ENCODE results near the gene CEACAM21.

The CEACAM21 gene

DNA sequence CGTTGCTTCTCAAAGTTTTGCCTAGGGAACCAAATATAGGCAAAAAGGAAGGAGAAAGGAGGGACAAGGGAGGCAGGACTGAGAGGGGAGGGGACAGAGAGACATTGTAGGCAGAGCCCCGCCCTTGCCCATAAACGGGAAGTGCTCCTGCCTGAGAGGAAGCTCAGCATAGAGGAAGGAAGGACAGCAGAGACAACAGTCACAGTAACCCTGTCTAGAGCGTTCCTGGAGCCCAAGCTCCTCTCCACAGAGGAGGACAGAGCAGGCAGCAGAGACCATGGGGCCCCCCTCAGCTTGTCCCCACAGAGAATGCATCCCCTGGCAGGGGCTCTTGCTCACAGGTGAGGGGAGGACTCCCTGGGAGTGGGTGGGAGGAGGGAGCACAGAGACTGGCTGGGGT lies at the start of gene CEACAM21:
TSS of gene CEACAM21 (plus strand) at position 169 of the 400 bp plus-strand sequence. CDS start at position 278, 109 bp downstream.
- no peak for DNase-seq (ENCODE audit: low read depth, low spot score)

DNA sequence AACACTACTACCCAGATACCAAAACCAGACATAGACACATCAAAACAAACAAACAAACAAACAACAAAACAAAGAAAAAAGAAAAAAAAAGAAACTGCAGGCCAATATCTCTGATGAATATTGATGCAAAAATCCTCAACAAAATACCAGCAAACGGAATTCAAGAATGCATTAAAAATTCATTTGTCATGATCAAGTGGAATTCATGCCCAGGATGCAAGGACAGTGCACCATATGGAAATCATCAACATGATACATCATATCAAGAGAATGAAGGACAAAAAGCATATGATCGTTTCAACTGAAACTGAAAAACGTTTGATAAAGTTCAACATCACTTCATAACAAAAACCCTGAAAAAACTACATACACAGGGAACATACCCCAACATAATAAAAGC lies 48.9 kb upstream of the CEACAM21 start:
- no peak for DNase-seq (ENCODE audit: low read depth, low spot score)

DNA sequence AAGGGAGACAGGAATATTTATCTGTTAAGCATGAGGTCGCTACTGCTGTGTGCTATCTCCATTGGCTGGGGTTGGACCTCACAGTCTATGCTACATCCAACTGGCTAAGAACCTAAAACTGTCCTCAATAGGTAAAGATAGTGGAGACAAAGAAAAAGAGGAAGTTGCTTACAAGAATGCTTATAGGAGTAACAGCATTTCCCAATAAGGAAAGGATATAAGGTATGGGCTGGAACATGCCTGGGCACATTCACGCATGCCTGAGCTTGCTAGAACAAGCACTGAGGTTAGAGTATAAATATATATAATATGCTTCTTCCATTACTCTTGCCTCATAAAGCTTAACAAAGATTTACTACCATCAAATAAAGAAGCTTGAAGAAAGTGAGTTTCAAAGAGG lies 47.9 kb upstream of the CEACAM21 start:
- DNase-seq (ENCODE audit: low read depth, low spot score) = no peak

DNA sequence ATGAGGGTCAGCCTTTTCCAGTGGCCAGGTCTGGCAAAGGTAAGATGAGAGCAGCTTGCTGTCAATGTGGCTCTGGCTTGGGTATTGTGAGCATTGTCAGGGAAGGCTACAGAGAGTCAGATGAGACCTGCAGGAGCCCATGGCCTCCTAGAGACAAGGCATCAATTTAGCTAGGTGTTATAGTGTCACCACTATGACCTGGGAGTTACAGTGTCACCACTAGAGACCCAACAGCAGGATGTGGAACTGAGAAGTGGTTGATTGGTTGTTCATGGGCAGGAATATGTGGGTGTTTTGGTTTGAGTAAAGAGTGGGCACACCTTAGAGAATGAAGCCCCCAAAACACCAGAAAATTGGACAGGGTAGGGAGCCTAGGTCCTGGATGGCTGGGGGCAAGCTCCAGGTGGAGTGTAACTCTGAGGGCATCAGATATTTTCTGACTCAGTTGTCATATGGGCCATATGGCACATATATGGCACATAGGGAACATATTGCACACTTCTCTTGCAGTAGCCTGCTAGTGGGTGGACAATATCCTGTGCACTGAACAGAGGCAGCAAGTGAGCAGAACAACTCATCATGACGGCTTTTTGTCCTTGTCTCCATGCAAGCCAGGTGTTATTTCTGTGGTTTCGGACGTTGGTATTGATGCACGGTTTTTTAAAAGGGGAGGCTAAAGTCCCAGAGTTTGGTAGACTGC lies 46.3 kb upstream of the CEACAM21 start:
- no peak for DNase-seq (ENCODE audit: low read depth, low spot score)

DNA sequence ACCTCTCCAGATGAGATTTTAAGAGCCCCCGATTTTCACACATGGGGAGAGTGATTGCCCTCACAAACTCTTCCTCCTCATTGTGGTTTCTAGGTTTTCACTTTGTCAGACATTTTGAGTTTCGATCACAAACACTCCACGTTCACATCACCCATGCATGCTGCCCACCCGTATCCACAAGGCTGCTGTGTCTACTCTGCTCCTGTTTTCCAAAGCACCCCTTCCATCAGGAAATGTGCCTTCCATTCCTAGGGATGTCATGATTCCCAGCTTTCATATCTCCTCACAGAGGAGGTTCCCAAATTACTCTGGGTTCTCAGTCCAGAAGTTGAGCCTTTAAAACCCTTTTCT lies 45.8 kb upstream of the CEACAM21 start:
- no peak for DNase-seq (ENCODE audit: low read depth, low spot score)

DNA sequence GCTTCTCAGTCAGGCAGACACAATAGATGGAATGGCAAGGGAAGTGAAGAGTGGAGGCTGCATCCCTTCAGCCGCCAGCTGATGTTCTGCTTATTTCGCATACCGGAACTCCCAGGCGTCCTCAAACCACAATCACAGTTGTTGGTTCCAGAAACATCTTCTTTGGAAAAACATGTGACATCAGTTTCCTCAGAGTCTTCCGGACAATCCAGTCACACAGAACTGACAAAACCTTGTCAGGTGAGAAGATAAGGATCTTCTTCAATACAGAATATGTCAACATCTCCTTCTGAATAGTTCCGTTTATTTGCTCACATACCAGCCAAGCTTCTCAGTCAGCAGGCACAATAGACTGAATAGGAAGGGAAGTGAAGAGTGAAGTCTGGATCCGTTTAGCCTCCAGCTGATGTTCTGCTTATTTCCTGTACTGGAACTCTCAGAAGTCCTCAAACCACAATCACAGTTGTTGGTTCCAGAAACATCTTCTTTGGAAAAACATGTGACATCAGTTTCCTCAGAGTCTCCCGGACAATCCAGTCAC lies 45.1 kb upstream of the CEACAM21 start:
- DNase-seq (ENCODE audit: low read depth, low spot score) = no peak

DNA sequence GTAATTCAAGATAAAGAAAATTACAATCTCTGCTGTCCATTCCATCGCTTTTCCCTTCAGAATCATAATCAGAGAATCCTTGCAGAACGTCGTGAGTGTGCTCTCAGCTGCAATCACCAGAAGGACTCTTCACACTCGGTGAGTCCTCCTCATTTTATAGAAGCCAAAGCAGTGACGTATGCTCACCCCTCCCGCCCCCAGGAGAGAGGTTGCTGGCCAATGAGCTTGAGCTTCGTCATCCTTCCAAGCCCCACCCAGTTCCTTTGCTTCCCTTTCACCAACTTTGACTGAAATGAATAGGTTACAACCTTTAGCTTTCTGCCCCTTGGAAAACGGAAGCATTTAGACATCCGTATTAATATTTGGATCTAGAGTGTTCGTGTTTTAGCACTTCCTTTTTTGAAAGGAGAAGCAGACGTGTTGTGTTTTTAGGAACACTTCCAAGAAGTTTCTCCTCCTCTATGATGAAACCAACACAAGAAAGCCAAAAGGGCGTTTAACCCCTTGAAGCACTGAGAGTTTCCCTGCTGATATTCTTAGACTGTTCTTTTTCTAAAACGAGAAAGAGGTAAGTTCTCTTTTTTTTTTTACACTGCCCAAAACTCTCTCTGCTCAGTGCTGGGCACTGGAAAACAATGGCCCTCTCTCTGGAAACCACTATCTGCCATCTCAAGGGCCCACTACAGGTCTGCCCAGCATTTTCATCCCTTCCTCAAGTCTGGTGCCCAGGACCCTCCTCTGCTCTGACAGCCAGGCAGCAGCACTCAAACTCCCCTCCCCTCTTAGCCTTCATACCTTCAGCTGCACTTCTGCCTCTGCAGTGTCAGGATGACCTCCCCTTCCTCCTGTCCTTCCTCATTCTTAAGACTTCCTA lies 44.3 kb upstream of the CEACAM21 start:
- no peak for DNase-seq (ENCODE audit: low read depth, low spot score)

DNA sequence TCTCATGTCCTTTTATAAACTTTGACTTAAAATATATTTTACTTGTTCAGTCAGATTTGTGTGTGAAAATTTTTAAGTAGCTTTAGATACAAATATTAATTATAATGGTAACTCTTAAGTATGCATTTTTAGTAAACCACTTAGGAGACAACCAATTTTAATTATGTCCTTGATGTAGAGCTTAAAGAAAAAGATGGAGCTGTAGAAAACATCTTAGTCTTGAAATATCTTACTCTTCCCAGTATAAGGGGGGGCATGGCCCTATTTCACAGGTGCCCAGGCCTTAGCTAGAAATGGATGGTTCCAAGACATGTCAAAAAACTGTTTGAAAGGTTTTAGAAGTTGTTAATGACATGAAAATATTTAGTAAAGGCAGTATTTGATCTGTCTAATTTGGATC lies 43.4 kb upstream of the CEACAM21 start:
- no peak for DNase-seq (ENCODE audit: low read depth, low spot score)

DNA sequence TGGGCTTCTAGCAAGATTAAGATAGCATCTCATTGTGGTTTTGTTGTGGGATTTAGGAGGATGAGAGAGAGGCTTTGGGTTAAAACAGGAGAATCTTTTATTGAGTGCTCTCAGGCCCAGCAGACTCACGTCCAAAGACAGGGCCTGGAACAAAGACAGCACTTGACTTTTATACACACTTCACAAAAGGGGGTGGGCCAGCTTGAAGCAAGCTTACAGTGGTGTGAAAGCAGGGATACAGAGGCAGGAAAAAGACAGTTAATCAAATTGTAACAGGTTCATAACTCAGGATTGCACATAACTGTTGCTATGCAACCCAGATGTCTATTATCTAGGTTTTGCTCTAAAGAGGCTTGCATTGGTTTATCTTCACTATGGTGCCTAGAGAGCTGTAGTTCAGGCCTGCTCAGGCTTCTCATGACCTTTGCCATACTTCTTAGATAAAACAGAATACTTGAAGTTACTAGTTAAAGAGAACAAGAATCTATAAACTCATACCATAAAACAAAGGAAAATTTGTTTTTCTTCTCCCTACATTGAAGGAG lies 42.2 kb upstream of the CEACAM21 start:
- no peak for DNase-seq (ENCODE audit: low read depth, low spot score)

DNA sequence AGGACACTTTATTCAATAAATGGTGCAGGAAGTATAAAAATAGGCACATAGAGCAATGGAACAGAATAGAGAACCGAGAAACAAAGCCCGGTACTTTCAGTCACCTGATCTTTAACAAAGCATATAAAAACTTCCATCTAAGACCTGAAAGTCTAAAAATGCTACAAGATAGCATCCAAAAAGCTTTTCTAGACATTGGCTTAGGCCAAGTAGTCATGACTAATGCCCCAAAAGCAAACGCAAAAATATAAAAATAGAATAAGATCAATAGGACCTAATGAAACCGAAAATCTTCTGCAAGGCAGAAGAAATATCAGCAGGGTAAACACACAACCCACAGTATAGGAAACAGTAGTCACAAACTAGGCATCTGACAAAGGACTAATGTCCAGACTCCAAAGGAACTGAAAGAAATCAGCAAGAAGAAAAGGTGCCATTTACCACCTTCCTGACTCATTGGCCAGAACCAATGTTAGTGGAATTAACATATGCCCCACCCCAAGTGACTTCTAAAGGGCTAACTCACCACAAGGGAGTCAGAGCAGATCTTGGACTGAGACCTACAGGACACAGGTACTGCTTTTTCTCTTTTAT lies 40.8 kb upstream of the CEACAM21 start:
- DNase-seq (ENCODE audit: low read depth, low spot score) = no peak

DNA sequence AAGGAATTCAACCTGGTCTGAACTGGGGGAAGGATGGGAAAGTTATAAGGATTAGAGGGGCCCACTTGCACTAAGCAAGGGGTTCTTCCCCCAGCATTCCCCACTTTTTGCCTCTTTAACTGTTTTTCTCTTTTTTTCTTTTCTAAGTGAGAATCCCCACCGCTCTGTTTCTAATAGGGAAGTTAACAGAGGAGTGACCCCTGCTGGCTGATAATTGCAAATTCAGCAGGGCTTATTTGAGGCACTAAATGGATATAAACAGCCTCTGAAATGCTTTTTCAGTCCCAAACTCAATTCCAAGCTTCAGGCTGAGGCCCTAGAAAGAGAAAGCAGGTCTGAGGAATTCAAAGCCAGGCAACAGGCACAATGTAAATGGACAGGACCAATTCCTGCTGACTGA lies 38.2 kb upstream of the CEACAM21 start:
- DNase-seq (ENCODE audit: low read depth, low spot score) = no peak

DNA sequence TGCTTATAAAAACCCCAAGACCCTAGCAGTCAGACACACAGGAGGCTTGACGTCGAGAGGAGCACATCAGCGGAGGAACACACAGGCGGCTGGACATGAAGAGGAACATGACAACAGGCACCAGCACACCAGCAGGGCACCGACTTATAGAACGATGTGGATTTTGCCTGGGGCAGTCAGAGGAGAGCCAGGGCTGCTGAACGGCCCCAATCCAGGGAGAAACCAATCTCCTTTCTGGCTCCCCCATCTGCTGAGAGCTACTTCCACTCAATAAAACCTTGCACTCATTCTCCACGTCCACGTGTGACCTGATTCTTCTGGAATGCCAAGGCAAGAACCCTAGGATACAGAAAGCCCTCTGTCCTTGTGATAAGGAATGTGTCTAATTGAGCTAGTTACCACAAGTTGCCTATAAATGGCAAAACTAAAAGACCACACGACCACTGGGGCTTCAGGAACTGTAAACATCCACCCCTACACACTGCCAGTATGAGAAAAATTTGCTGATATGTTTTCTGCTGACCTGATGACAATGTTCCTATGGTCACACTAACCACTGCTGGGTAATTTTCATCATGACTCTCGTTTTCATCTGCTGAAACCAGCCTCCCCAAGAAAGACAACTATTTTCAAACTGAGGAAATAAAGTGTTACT lies 35.8 kb upstream of the CEACAM21 start:
- no peak for DNase-seq (ENCODE audit: low read depth, low spot score)

DNA sequence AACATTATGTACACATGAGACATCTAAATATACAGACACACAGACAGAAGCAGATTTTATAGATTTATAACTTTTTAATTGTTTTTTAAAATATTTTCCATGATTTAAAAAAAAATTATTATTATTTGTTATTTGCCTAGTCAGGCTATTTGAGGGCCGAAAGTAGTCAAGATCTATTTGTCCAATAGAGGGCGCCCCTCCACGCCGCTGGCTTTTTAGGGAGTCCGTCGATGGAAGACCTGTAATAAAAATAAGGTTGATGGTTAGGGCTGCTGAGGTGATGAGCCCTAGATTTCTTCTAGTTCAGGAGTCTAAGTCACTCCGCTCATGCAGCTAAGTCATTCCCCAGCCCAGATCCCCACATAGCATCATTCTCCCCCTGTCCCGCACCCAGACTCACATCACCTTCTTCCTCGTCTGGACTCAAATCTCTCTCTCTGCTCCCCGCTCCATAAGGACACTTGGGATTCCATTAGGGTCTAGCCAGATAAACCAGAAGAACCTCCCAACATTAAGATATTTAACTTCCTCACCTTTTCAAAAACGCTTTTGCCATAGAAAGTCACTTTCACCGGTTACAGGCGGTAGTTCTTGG lies 33.9 kb upstream of the CEACAM21 start:
- no peak for DNase-seq (ENCODE audit: low read depth, low spot score)

DNA sequence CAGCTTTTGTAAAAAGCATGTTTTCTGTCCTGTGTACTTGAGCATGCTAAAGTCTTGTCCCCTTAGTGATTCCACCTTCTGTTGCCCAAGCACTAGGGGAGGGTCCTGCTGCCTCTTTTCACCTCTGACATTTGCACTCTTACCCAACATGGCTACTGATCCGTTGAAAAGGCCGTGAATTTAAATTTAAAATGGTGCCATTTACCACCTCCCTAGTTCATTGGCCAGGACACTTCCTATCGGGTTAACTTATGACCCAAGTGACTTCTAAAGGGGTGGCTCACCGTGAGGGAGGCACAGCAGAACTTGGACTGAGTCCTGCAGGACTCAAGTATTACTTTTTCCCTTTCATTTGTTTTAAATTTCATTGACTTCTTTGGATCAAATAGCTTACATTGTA lies 33.3 kb upstream of the CEACAM21 start:
- DNase-seq (ENCODE audit: low read depth, low spot score) = no peak

DNA sequence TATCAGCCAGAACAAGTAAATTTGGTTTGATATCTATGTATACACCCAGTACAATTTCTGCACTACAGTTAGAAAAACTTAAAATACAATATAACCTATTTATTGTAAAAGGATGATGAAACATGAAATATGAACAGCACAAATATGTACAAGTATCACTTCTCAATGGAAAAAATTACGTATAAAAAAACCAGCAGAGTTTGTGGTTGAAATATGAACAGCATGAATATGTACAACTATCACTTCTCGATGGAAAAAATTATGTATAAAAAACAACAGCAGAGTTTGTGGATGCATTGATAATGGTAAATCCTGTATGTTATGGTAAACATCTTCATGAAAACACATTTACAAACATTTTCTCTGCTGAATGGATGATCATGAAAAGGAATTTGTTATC lies 32.4 kb upstream of the CEACAM21 start:
- no peak for DNase-seq (ENCODE audit: low read depth, low spot score)

DNA sequence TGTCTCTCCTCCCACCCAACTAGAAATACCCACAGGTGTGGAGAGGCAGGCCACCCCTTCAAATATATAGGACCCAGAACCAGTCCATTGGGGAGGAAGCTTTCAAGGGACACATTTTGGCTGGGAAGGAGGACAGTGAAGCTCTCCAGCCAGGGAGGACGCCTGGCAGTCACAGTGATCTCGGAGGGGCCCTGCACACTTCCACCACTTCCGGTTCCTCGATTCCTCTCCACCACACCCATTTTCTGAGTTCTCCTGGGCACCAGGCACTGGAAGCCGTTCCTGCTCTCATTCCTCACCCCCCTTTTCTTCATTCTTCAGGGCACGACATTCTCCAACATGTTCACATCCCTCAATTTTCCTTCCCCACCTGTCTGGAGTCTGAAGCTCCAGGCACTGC lies 30.4 kb upstream of the CEACAM21 start:
- DNase-seq (ENCODE audit: low read depth, low spot score) = no peak

DNA sequence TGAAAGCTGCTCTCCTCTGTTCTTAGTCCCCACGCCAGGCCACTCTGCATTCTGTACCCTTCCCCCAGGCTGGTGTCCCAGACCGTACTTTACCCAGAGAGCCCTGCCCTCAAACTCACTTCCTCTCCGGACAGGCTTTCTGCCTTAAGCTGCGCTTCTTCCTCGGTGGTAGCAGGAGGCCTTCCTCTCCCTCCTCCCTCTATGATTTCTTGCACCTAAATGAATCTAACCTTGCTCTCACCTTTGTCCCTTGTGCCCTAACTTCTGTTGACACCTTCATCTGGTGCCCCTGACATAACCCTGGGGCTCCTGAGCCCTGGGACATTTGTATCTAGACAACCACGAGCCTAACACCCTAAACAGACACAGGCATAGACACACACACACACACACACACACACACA lies 29.6 kb upstream of the CEACAM21 start:
- no peak for DNase-seq (ENCODE audit: low read depth, low spot score)

DNA sequence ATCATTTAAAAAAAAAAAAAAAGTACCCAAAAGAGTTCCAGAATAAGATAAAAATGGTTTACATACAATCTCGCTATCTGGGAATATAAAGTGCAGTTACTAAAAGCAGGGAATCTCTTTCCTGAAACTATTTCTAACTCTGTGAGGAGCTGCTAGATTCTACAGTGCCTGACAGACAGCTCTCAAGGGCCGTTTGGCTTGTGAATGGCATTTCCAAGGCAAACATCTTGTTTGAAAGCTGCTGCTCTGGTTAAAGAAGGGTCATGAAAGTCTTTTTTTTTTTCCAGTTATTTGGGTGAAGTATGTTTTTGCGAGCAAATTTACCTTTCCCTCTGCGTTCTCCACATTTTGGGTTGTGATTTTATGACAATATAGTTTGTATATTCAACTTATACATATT lies 29.0 kb upstream of the CEACAM21 start:
- no peak for DNase-seq (ENCODE audit: low read depth, low spot score)

DNA sequence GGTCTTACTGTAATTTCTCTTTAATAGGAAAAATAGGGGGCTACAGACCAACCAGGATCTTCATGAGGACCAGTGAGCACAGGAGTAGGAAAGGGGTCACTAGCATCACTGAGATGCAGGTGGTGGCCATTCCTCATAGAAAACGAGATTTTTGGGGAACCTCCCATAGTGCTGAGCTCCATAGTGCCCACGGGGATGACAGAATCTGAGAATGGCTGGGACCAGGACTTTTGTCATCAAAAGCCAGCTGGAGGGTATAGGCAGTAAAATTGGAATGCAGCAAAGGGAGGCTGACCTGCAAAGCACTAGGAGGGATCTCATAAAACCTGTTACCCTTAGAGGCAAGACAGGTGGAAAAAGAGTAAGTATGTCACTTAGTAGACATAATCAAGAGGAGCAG lies 28.4 kb upstream of the CEACAM21 start:
- DNase-seq (ENCODE audit: low read depth, low spot score) = no peak

DNA sequence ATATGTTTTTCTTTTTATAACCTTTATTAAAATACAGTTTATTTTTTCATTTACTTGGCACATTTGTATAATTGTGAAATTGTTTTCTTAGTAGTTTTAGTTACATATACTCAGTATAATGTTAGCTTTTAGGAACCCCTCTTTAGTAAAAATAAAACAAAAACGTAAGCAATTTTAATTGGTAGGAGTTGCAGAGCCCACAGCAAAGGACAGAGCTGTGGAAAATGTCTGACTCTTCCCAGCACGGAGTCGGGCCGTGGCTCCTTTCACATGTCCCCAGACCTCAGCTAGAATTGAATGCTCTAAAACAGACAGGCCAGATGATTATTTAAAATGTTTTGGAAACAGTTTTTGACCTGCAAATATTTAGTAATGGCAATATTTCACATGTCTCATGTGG lies 27.9 kb upstream of the CEACAM21 start:
- no peak for DNase-seq (ENCODE audit: low read depth, low spot score)

DNA sequence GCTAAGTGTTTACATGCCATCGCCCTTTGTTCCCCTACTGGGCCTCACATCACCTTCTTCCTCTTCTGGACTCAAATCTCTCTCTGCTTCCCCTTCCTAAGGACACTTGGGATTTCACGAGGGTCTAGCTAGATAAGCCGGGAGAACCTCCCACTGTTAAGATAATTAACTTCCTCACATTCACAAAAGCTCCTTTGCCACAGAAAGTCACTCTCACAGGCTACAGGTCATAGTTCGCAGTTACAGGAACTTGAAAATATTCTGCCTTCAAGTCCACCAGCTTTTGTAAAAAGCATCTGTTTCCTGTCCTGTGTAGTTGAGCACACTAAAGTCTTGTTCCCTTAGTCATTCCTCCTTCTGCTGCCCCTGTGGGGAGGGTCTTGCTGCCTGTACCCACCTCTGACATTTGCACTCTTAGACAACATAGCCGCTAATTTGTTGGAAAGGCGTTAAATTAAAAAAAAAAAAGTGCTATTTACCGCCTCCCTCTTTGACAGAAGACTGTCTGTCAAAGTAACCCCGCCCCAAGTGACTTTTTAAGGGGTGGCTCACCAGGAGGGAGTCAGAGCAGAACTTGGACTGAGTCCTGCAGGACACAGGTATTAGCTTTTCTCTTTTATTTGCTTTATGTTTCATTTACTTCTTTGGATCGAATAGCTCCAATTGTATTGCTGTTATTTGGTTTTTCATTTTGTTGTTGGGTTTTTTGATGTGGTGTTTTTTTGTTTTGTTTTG lies 26.8 kb upstream of the CEACAM21 start:
- DNase-seq (ENCODE audit: low read depth, low spot score) = no peak

Data from brain pericyte (primary cell).